GM19395 (cell line): ENCODE measurements around the gene UQCRH.
A peak's percentile ranks its signal among the peaks of the same experiment; 100 is the strongest.

Source experiments
- ATAC-seq: cut with Tn5 transposase; IDR thresholded peaks from one replicate; pipeline ENCODE4 v1.9.1; 2021; ENCODE audit warnings: mild to moderate bottlenecking, moderate library complexity; ENCODE audit not compliant: unreplicated experiment

UQCRH gene

GRCh38 chr1:46303038-46303871, at the start of gene UQCRH, which contains the start of gene LRRC41:
Gene UQCRH, plus strand, starts transcription at chr1:46303698. Its CDS starts 69 bp downstream, at chr1:46303767.
Gene LRRC41, minus strand, starts transcription at chr1:46303616. Its CDS starts 294 bp downstream, at chr1:46303322.
- peak; percentile 85 for ATAC-seq

- no peak for ATAC-seq
Measured at GRCh38 chr1:46254668-46255067, 48.8 kb upstream of the UQCRH start.

GRCh38 chr1:46256523-46256922, 47.0 kb upstream of the UQCRH start:
- ATAC-seq: no peak

- ATAC-seq: no peak
Measured at GRCh38 chr1:46262508-46262907, 41.0 kb upstream of the UQCRH start.

GRCh38 chr1:46263146-46263545, 40.4 kb upstream of the UQCRH start:
- no peak for ATAC-seq

GRCh38 chr1:46268578-46268977, 34.9 kb upstream of the UQCRH start:
- no peak for ATAC-seq

- ATAC-seq: no peak
Measured at GRCh38 chr1:46274225-46275029, 29.1 kb upstream of the UQCRH start.

GRCh38 chr1:46275030-46275337, 28.5 kb upstream of the UQCRH start:
- ATAC-seq: no peak

- no peak for ATAC-seq
Measured at GRCh38 chr1:46277658-46278373, 25.7 kb upstream of the UQCRH start.

GRCh38 chr1:46278807-46279206, 24.7 kb upstream of the UQCRH start:
- ATAC-seq: no peak

GRCh38 chr1:46280092-46280491, 23.4 kb upstream of the UQCRH start:
- no peak for ATAC-seq

GRCh38 chr1:46281021-46281420, 22.5 kb upstream of the UQCRH start:
- ATAC-seq: no peak

GRCh38 chr1:46284058-46284457, 19.4 kb upstream of the UQCRH start:
- ATAC-seq: no peak

GRCh38 chr1:46284597-46285564, 18.6 kb upstream of the UQCRH start:
- ATAC-seq: no peak

- ATAC-seq: no peak
Measured at GRCh38 chr1:46285730-46286477, 17.6 kb upstream of the UQCRH start.

GRCh38 chr1:46288485-46289133, 14.9 kb upstream of the UQCRH start:
- no peak for ATAC-seq

GRCh38 chr1:46289134-46289494, 14.4 kb upstream of the UQCRH start:
- no peak for ATAC-seq

GRCh38 chr1:46289976-46290375, 13.5 kb upstream of the UQCRH start:
- no peak for ATAC-seq

- ATAC-seq: no peak
Measured at GRCh38 chr1:46295306-46295705, 8.2 kb upstream of the UQCRH start.
